CD4-positive, alpha-beta T cell (primary cell): ENCODE measurements around the gene GIPC1. TPM values are rescaled to one million over a fixed set of nuclear protein-coding genes. Genes with fewer than 3 reads are reported as not detected.
"Not testable (repeated sequence)": the region's sequence is repeated elsewhere in the genome, so short reads cannot be mapped to it uniquely, and the experiment has no call there.

ENCODE experiments used
- ATAC-seq: fragments of 200-7000 bp; cut with Tn5 transposase; one replicate; pipeline ENCODE4 v1.10.0; 2022; ENCODE audit warnings: mild to moderate bottlenecking; ENCODE audit not compliant: poor library complexity
- CTCF ChIA-PET: fragments of 350-600 bp; sonication (Branson Sonifier 250); formaldehyde crosslinking; loops from one replicate; lab custom pipeline; 2021; ENCODE audit warnings: antibody characterized with exemption, inconsistent platforms; lab: Charles Lee
- POLR2A ChIA-PET: fragments of 350-600 bp; sonication (Branson Sonifier 250); formaldehyde crosslinking; loops from one replicate; lab custom pipeline; 2021; ENCODE audit warnings: antibody characterized with exemption, inconsistent platforms; lab: Charles Lee
- DNase-seq, 14 experiments: peaks; one replicate each; pipeline ENCODE4 v3.0.0-alpha.2; 2013 to 2020; ENCODE audit warnings: mixed read lengths in 2 of 14
- H3K27ac ChIP-seq, 2 donors: one replicate each; pipeline versions ENCODE4 v1.5.1 to v1.7.0; 2013; ENCODE audit warnings: low read length in 2 of 2, low read depth in 1 of 2, mild to moderate bottlenecking in 1 of 2
- H3K27me3 ChIP-seq, 2 experiments: 1 replicate in 1 of 2; 2 replicates in 1 of 2; pipeline versions ENCODE4 v1.6.1 to v1.7.0; 2013; ENCODE audit warnings: low read length in 2 of 2, control low read depth in 1 of 2, mild to moderate bottlenecking in 1 of 2, moderate library complexity in 1 of 2; ENCODE audit not compliant: insufficient read depth in 2 of 2, control insufficient read depth in 1 of 2
- H3K36me3 ChIP-seq: one replicate; pipeline ENCODE4 v1.6.1; 2013; ENCODE audit warnings: low read length, control low read depth; ENCODE audit not compliant: insufficient read depth
- H3K4me1 ChIP-seq: one replicate; pipeline ENCODE4 v1.6.1; 2013; ENCODE audit warnings: low read length, control low read depth; ENCODE audit not compliant: insufficient read depth
- H3K4me3 ChIP-seq: one replicate; pipeline ENCODE4 v1.5.1; 2013; ENCODE audit warnings: mild to moderate bottlenecking, low read length, moderate library complexity
- H3K9me3 ChIP-seq, 2 experiments: 1 replicate in 1 of 2; 2 replicates in 1 of 2; pipeline versions ENCODE4 v1.6.1 to v1.7.0; 2013; ENCODE audit warnings: low read length in 2 of 2, mild to moderate bottlenecking in 2 of 2, control low read depth in 1 of 2, moderate library complexity in 1 of 2; ENCODE audit not compliant: control insufficient read depth in 1 of 2, insufficient read depth in 1 of 2
- H3K27ac Mint-ChIP-seq: one replicate; pipeline ENCODE4 v1.8.0; 2020; ENCODE audit warnings: mixed read lengths
- H3K27me3 Mint-ChIP-seq: one replicate; pipeline ENCODE4 v1.8.0; 2021; ENCODE audit warnings: mixed read lengths
- H3K36me3 Mint-ChIP-seq: one replicate; pipeline ENCODE4 v1.8.0; 2021; ENCODE audit warnings: low read depth, mixed read lengths
- H3K4me1 Mint-ChIP-seq: one replicate; pipeline ENCODE4 v1.8.0; 2021; ENCODE audit warnings: low read depth, mixed read lengths
- H3K4me3 Mint-ChIP-seq: one replicate; pipeline ENCODE4 v1.8.0; 2020; ENCODE audit warnings: mild to moderate bottlenecking, mixed read lengths
- H3K9me3 Mint-ChIP-seq: one replicate; pipeline ENCODE4 v1.8.0; 2020; ENCODE audit warnings: mixed read lengths
- CTCF ChIP-seq: fragments of 200-600 bp; IDR thresholded peaks from one replicate; pipeline ENCODE4 v1.8.0; 2022; ENCODE audit warnings: antibody characterized with exemption, mild to moderate bottlenecking
- intact Hi-C, 2 experiments: fragments of 100-400 bp; cut with DNase I in 1 of 2; cut with micrococcal nuclease in 1 of 2; formaldehyde crosslinking; loops; one replicate each; pipeline versions ENCODE4 v1.15.1 to v1.9.0; 2023 to 2025; cut with DNase I, micrococcal nuclease
- total RNA-seq, 174 experiments: library from RNA in 2 of 174; stranded (reverse) in 2 of 174; gene quantifications; one replicate each; pipeline ENCODE4 v1.2.3 and lab custom pipeline; 2021 to 2026

GIPC1 gene
- total RNA-seq, 2 experiments from 2014 or later: 17.8 to 21.0 TPM

GRCh38 chr19:14463747-14464146, 32.2 kb downstream of the GIPC1 start:
- H3K4me3 Mint-ChIP-seq: no peak overlapping the region
- H3K4me1 Mint-ChIP-seq: no peaks in the 10 kb centered on the region
- no peak overlapping the region for H3K27ac Mint-ChIP-seq
- no peak overlapping the region for H3K27ac ChIP-seq
- H3K9me3 Mint-ChIP-seq: no peaks in the 10 kb centered on the region
- H3K27me3 Mint-ChIP-seq: no peaks in the 10 kb centered on the region
- POLR2A ChIA-PET: no interaction called here
- no peaks in the 10 kb centered on the region for H3K4me1 ChIP-seq
- intact Hi-C loops: no loop called here
- no peak overlapping the region for H3K4me3 ChIP-seq
- no peaks in the 10 kb centered on the region for H3K27me3 ChIP-seq
- TF ChIP-seq CTCF: no peak
- ATAC-seq (no peak), DNase-seq (no peak)
- peaks cover 89% of the 10 kb centered on the region for H3K36me3 Mint-ChIP-seq
- no peaks in the 10 kb centered on the region for H3K9me3 ChIP-seq
- CTCF ChIA-PET: no interaction called here
- peaks cover 79% of the 10 kb centered on the region for H3K36me3 ChIP-seq

- H3K36me3 ChIP-seq: peaks cover 80% of the 10 kb centered on the region
- H3K27me3 Mint-ChIP-seq, intact Hi-C loops, H3K9me3 Mint-ChIP-seq, ATAC-seq, H3K4me3 ChIP-seq, H3K27ac ChIP-seq, H3K4me1 ChIP-seq, H3K9me3 ChIP-seq, H3K27ac Mint-ChIP-seq, DNase-seq, H3K27me3 ChIP-seq, POLR2A ChIA-PET, H3K4me3 Mint-ChIP-seq, CTCF ChIA-PET, H3K4me1 Mint-ChIP-seq: not testable (repeated sequence)
- peaks cover 90% of the 10 kb centered on the region for H3K36me3 Mint-ChIP-seq
These were observed 33.5 kb downstream of the GIPC1 start for GRCh38 chr19:14462401-14462800.

GRCh38 chr19:14460935-14461334, 35.0 kb downstream of the GIPC1 start:
- POLR2A ChIA-PET: no interaction called here
- H3K27me3 ChIP-seq: no peaks in the 10 kb centered on the region
- no peak for DNase-seq
- no peaks in the 10 kb centered on the region for H3K4me1 Mint-ChIP-seq
- H3K9me3 Mint-ChIP-seq: no peaks in the 10 kb centered on the region
- H3K4me1 ChIP-seq: no peaks in the 10 kb centered on the region
- H3K36me3 Mint-ChIP-seq: peaks cover 93% of the 10 kb centered on the region
- H3K9me3 ChIP-seq: no peaks in the 10 kb centered on the region
- CTCF ChIA-PET: no interaction called here
- no peak overlapping the region for H3K27ac ChIP-seq
- peaks cover 81% of the 10 kb centered on the region for H3K36me3 ChIP-seq
- H3K27me3 Mint-ChIP-seq: no peaks in the 10 kb centered on the region
- intact Hi-C loops: no loop called here
- H3K4me3 ChIP-seq: no peak overlapping the region
- no peak for TF ChIP-seq CTCF
- no peak overlapping the region for H3K4me3 Mint-ChIP-seq
- ATAC-seq: no peak
- H3K27ac Mint-ChIP-seq: no peak overlapping the region

GRCh38 chr19:14459703-14460102, 36.2 kb downstream of the GIPC1 start:
- Mint-ChIP-seq H3K4me1 (no peaks in the 10 kb centered on the region), H3K9me3 (no peaks in the 10 kb centered on the region), H3K4me3 (no peak overlapping the region), H3K36me3 (peaks cover 94% of the 10 kb centered on the region), H3K27me3 (no peaks in the 10 kb centered on the region), H3K27ac (no peak overlapping the region)
- TF ChIP-seq CTCF: no peak
- Histone ChIP-seq H3K27ac (no peak overlapping the region), H3K27me3 (no peaks in the 10 kb centered on the region), H3K4me3 (no peak overlapping the region), H3K36me3 (peaks cover 81% of the 10 kb centered on the region), H3K4me1 (no peaks in the 10 kb centered on the region), H3K9me3 (no peaks in the 10 kb centered on the region)
- no peak for ATAC-seq
- peak in 2 of 14 experiments; percentile 35 to 83 for DNase-seq
- ChIA-PET POLR2A (interaction anchor here (0.7 to 1.3 kb wide), 2 partner anchors 13 to 61 kb away, joined by 3 to 4 read pairs; no protein-coding TSS in a partner anchor), CTCF (no interaction called here)
- intact Hi-C loops: no loop called here

GRCh38 chr19:14452303-14452702, 43.6 kb downstream of the GIPC1 start:
- ATAC-seq, POLR2A ChIA-PET, H3K9me3 ChIP-seq, H3K27ac Mint-ChIP-seq, DNase-seq, H3K4me3 Mint-ChIP-seq, H3K27me3 Mint-ChIP-seq, H3K27ac ChIP-seq, H3K4me3 ChIP-seq, intact Hi-C loops, H3K27me3 ChIP-seq, H3K9me3 Mint-ChIP-seq: not testable (repeated sequence)
- CTCF ChIA-PET: interaction anchor here (0.6 kb wide), 1 partner anchor 32 kb away, joined by 3 read pairs; no protein-coding TSS in a partner anchor
- peaks cover 11% of the 10 kb centered on the region for H3K4me1 Mint-ChIP-seq
- Histone ChIP-seq H3K36me3 (peaks cover 77% of the 10 kb centered on the region), H3K4me1 (peaks cover 19% of the 10 kb centered on the region)
- peaks cover 87% of the 10 kb centered on the region for H3K36me3 Mint-ChIP-seq
